Upper lobe of right lung (tissue), 1 donor: ENCODE measurements around the gene PUDP. TPM values are rescaled to one million over a fixed set of nuclear protein-coding genes. Genes with fewer than 3 reads are reported as not detected.

Experiments used
- ATAC-seq: fragments of 200-7000 bp; cut with Tn5 transposase; one replicate; pipeline ENCODE4 v1.9.1; 2020; ENCODE audit warnings: mild to moderate bottlenecking, moderate library complexity
- DNase-seq: peaks from one replicate; pipeline ENCODE4 v3.0.0-alpha.2; 2020
- H3K27ac ChIP-seq: fragments of 200-600 bp; one replicate; pipeline ENCODE4 v1.8.0; 2022
- H3K27me3 ChIP-seq: fragments of 200-600 bp; one replicate; pipeline ENCODE4 v1.8.0; 2022; ENCODE audit warnings: mild to moderate bottlenecking
- H3K36me3 ChIP-seq: fragments of 200-600 bp; one replicate; pipeline ENCODE4 v1.8.0; 2022
- H3K4me1 ChIP-seq: fragments of 200-600 bp; one replicate; pipeline ENCODE4 v1.8.0; 2022
- H3K4me3 ChIP-seq: fragments of 200-600 bp; one replicate; pipeline ENCODE4 v1.8.0; 2022; ENCODE audit warnings: mild to moderate bottlenecking
- H3K9me3 ChIP-seq: fragments of 200-600 bp; one replicate; pipeline ENCODE4 v1.8.0; 2022
- CTCF ChIP-seq: fragments of 200-600 bp; IDR thresholded peaks from one replicate; pipeline ENCODE4 v1.8.0; 2022; ENCODE audit warnings: antibody characterized with exemption
- intact Hi-C: fragments of 100-400 bp; cut with DNase I; formaldehyde crosslinking; loops from one replicate; pipeline ENCODE4 v1.11.0; 2022
- total RNA-seq: library from RNA; stranded (reverse); fragmentation: NEBNext Ultra II Directional; extraction: Animal tissue kit (Norgen Biotek cat#: 25700); gene quantifications from one replicate; pipeline ENCODE4 v1.2.1, GENCODE V29; 2021
- donor health status: DM: no; HTN: yes; CAD: no; lungs with severe emphysema.

The PUDP gene
- total RNA-seq, 1 donor from 2014 or later = 17.5 TPM

DNA sequence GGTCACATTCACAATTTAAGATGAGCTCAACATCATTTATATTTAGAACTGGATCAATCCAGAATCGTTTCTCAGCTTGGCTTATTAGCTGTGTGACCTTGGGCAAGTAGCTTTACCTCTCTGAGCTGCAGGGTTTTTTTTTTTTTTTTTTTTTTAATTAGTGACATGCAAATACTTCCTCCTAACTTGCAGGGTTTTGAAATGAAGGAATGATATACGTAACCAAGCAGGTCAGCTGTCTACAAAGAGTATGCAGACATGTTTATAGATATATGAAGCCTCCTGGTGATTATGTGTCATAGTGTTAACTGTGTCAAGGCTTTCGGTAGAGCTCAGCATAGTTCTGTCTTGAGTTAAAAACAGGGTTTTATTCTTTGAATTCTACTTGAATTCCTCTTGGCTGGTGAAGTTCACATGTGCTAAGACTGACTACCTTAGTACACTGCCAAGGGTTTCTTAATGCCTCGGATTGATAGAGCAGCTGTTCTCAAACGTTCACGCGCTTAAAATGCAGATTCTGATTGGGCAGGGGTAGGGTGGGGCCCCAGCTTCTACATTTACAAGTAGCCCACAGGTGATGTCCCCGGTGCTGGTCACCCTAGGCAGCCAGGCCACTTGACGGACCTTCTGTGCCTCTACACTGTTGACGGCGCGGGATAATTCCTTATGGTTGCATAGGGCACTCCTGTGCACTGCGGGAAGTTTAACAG is 1.1 kb downstream of the PUDP start:
- no peaks in the 10 kb centered on the region for H3K9me3 ChIP-seq
- no peak for DNase-seq
- peaks cover 9% of the 10 kb centered on the region for H3K4me1 ChIP-seq
- peak overlapping the region; percentile 81 for H3K27ac ChIP-seq
- H3K27me3 ChIP-seq = no peaks in the 10 kb centered on the region
- TF ChIP-seq CTCF = no peak
- peak; percentile 16 for ATAC-seq
- H3K4me3 ChIP-seq = peak overlapping the region; percentile 73
- no peaks in the 10 kb centered on the region for H3K36me3 ChIP-seq
- intact Hi-C loops = no loop called here

- TF ChIP-seq CTCF = no peak
- H3K4me1 ChIP-seq = peaks cover 9% of the 10 kb centered on the region
- intact Hi-C loops = no loop called here
- no peaks in the 10 kb centered on the region for H3K27me3 ChIP-seq
- no peaks in the 10 kb centered on the region for H3K9me3 ChIP-seq
- no peaks in the 10 kb centered on the region for H3K36me3 ChIP-seq
- ATAC-seq (no peak), DNase-seq (no peak)
- no peak overlapping the region for H3K27ac ChIP-seq
- no peak overlapping the region for H3K4me3 ChIP-seq
Measured at GRCh38 chrX:7146020-7146702, 1.8 kb downstream of the PUDP start.

DNA sequence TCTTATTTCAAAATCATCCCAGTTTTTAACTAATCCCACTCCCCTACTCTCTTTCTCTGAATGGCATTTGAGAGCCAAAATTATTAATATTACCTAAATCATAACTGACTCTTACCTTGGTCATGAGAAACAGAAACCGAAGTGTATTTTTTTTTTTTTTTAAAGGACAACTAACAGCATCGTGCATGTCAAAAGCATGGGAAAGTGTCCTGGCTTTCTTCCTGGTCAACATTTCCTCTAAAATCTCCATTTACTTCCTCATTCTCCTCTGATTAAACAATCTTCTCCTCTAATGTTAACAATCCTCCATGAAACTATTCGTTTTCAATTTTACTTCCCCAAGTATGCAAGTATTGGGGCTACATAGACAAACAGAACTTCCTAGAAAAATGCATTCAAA is 2.5 kb downstream of the PUDP start:
- no peaks in the 10 kb centered on the region for H3K9me3 ChIP-seq

GRCh38 chrX:7143941-7144525 is 3.9 kb downstream of the PUDP start:
- no peak overlapping the region for H3K27ac ChIP-seq
- no peak for TF ChIP-seq CTCF
- H3K4me3 ChIP-seq = no peak overlapping the region
- intact Hi-C loops = no loop called here
- no peaks in the 10 kb centered on the region for H3K36me3 ChIP-seq
- peaks cover 9% of the 10 kb centered on the region for H3K4me1 ChIP-seq
- H3K27me3 ChIP-seq = no peaks in the 10 kb centered on the region
- no peaks in the 10 kb centered on the region for H3K9me3 ChIP-seq
- no peak for DNase-seq
- ATAC-seq = no peak

More for the DNA sequence above, 2.5 kb downstream of the PUDP start:
- no peak for TF ChIP-seq CTCF
- intact Hi-C loops = no loop called here
- H3K36me3 ChIP-seq = no peaks in the 10 kb centered on the region
- peaks cover 9% of the 10 kb centered on the region for H3K4me1 ChIP-seq
- H3K27ac ChIP-seq = peak overlapping the region; percentile 3
- DNase-seq (no peak), ATAC-seq (no peak)
- H3K27me3 ChIP-seq = no peaks in the 10 kb centered on the region
- H3K4me3 ChIP-seq = no peak overlapping the region

- DNase-seq = no peak
- Histone ChIP-seq H3K9me3 (no peaks in the 10 kb centered on the region), H3K27ac (no peak overlapping the region), H3K27me3 (no peaks in the 10 kb centered on the region), H3K4me3 (no peak overlapping the region), H3K4me1 (peaks cover 9% of the 10 kb centered on the region), H3K36me3 (no peaks in the 10 kb centered on the region)
- ATAC-seq = no peak
- intact Hi-C loops = no loop called here
- no peak for TF ChIP-seq CTCF
Measured at GRCh38 chrX:7143076-7143475, 4.9 kb downstream of the PUDP start.
